K562 (cell line): ENCODE results near the gene ACAP2. TPM values are rescaled to one million over a fixed set of nuclear protein-coding genes. Genes with fewer than 3 reads are reported as not detected.
"Not testable (repeated sequence)": the region's sequence is repeated elsewhere in the genome, so short reads cannot be mapped to it uniquely, and the experiment has no call there.

Experiments used
- ATAC-seq: fragments of 200-7000 bp; cut with Tn5 transposase; 3 replicates; pipeline ENCODE4 v1.9.1; 2020; ENCODE audit warnings: moderate library complexity
- BruUV-seq: library from RNA; stranded (reverse); fragments of 400-500 nt; replicated peaks from 2 replicates; lab custom pipeline; 2021; lab: Mats Ljungman, UMichigan
- CTCF ChIA-PET: fragments of 300-600 bp; formaldehyde crosslinking; extraction: SDS; loops from one replicate; lab custom pipeline; 2021; ENCODE audit warnings: low intra/inter-chr PET ratio; lab: Yijun Ruan, JAX
- POLR2A ChIA-PET: fragments of 300-600, 350-650 bp; sonication (Branson Sonifier 250); formaldehyde crosslinking; extraction: SDS; loops from one replicate; lab custom pipeline; 2021; ENCODE audit warnings: antibody characterized with exemption, inconsistent platforms; lab: Yijun Ruan, JAX
- DNase-seq, 4 experiments: peaks; one replicate each; pipeline versions ENCODE4 v3.0.0 to v3.0.0-alpha.2; 2011 to 2018; ENCODE audit warnings: low spot score in 3 of 4, mixed read lengths in 3 of 4; ENCODE audit errors: extremely low read depth in 1 of 4
- FAIRE-seq: peaks from 2 replicates; lab custom pipeline; 2011; peaks lifted over from hg19 to GRCh38; lab: Jason Lieb, UNC
- H2AFZ ChIP-seq: 2 replicates; pipeline ENCODE4 v1.6.0; 2011; ENCODE audit warnings: low read depth, low read length, control low read depth, inconsistent platforms
- H3K27ac ChIP-seq: fragments of 200-600 bp; 3 replicates; pipeline ENCODE4 v1.8.0; 2011; ENCODE audit warnings: low read depth, mild to moderate bottlenecking, control low read depth, inconsistent platforms, low read length, moderate library complexity, mixed read lengths; ENCODE audit errors: extremely low read depth
- H3K27me3 ChIP-seq, 2 experiments: fragments of 300-600 bp in 1 of 2; 2 replicates in 1 of 2; 3 replicates in 1 of 2; pipeline versions ENCODE4 v1.6.0 to v1.8.0; 2011; ENCODE audit warnings: inconsistent platforms in 2 of 2, low read length in 2 of 2, mild to moderate bottlenecking in 1 of 2, mixed read lengths in 1 of 2, moderate library complexity in 1 of 2; ENCODE audit not compliant: control insufficient read depth in 2 of 2, insufficient read depth in 2 of 2
- H3K36me3 ChIP-seq: fragments of 300-600 bp; 3 replicates; pipeline ENCODE4 v1.8.0; 2011; ENCODE audit warnings: mild to moderate bottlenecking, low read length, inconsistent platforms; ENCODE audit not compliant: control insufficient read depth, insufficient read depth
- H3K4me1 ChIP-seq, 2 experiments: fragments of 200-600 bp in 1 of 2; replicated peaks in 1 of 2; 2 replicates in 1 of 2; 3 replicates in 1 of 2; pipeline versions ENCODE4 v1.5.1 to v1.8.0; 2011; ENCODE audit warnings: inconsistent platforms in 2 of 2, low read length in 2 of 2, mild to moderate bottlenecking in 1 of 2, mixed read lengths in 1 of 2, moderate library complexity in 1 of 2; ENCODE audit not compliant: control insufficient read depth in 2 of 2, insufficient read depth in 2 of 2
- H3K4me2 ChIP-seq: 2 replicates; pipeline ENCODE4 v1.6.1; 2011; ENCODE audit warnings: low read length, control low read depth, inconsistent platforms, mixed read lengths; ENCODE audit not compliant: insufficient read depth
- H3K4me3 ChIP-seq: fragments of 200-600 bp; sonication (generic), shearing (Covaris generic); 2 replicates; pipeline ENCODE4 v1.5.1; 2016; ENCODE audit warnings: control low read depth, inconsistent platforms
- H3K79me2 ChIP-seq: fragments of 200-600 bp; 3 replicates; pipeline ENCODE4 v1.8.0; 2011; ENCODE audit warnings: low read length, inconsistent platforms; ENCODE audit not compliant: control insufficient read depth, insufficient read depth
- H3K9ac ChIP-seq, 2 experiments: 2 replicates each; pipeline versions ENCODE4 v1.6.0 to v1.6.1; 2011; ENCODE audit warnings: low read depth in 2 of 2, low read length in 2 of 2, control low read depth in 1 of 2, inconsistent platforms in 1 of 2, mild to moderate bottlenecking in 1 of 2, mixed read lengths in 1 of 2; ENCODE audit not compliant: insufficient read depth in 1 of 2
- H3K9me1 ChIP-seq: one replicate; pipeline ENCODE4 v1.6.0; 2011; ENCODE audit warnings: inconsistent platforms, mild to moderate bottlenecking, low read length, moderate library complexity; ENCODE audit not compliant: control insufficient read depth, insufficient read depth
- H3K9me3 ChIP-seq: replicated peaks from 2 replicates; pipeline ENCODE4 v1.5.1; 2011; ENCODE audit warnings: low read depth, low read length, inconsistent platforms; ENCODE audit not compliant: control insufficient read depth, insufficient read depth
- H4K20me1 ChIP-seq: replicated peaks from 2 replicates; pipeline ENCODE4 v1.6.1; 2011; ENCODE audit warnings: low read length, inconsistent platforms, mixed read lengths; ENCODE audit not compliant: control insufficient read depth, insufficient read depth
- HNRNPH1 ChIP-seq: fragments of 200-400 bp; formaldehyde crosslinking; optimal IDR thresholded peaks from 2 replicates; pipeline ENCODE3; 2017; ENCODE audit warnings: low read depth, mild to moderate bottlenecking, low read length, moderate library complexity
- MIER1 ChIP-seq: fragments of 450-650 bp; IDR thresholded peaks from 2 replicates; pipeline ENCODE4 v1.6.1; 2016; ENCODE audit warnings: antibody characterized with exemption, mild to moderate bottlenecking, low read depth
- POLR2AphosphoS2 ChIP-seq: IDR thresholded peaks from 2 replicates; pipeline ENCODE4 v1.6.1; 2012; ENCODE audit warnings: low read length, improper control_type of control experiment
- WGBS: fragments of 100-300 bp; shearing (Covaris generic); methylation state at CpG from one replicate; pipeline ENCODE4 v1.1.6; 2016; ENCODE audit warnings: low coverage, mixed read lengths; ENCODE audit not compliant: insufficient coverage; ENCODE audit errors: missing lambda C conversion rate; 5-methylcytosine and 5-hydroxymethylcytosine counted together
- in situ Hi-C: fragments of 300-500 bp; cut with MboI; formaldehyde crosslinking; loops from 4 replicates; pipeline ENCODE4 v1.15.0; 2018; ENCODE audit warnings: inconsistent platforms, mixed read lengths
- intact Hi-C: fragments of 100-400 bp; cut with micrococcal nuclease; formaldehyde crosslinking; loops from 2 replicates; pipeline ENCODE4 v1.14.2; 2022
- polyA plus RNA-seq, 8 experiments: library from polyadenylated mRNA; depleted of rRNA in 4 of 8; stranded (reverse) in 5 of 8; unstranded in 3 of 8; fragments of >200 nt; fragmentation: Nextera tagmentation in 2 of 8; fragmentation: Illumina TruSeq in 1 of 8; extraction: Ambion mirVana in 2 of 8; extraction: Trizol in 1 of 8; gene quantifications; 2 replicates each; pipeline versions ENCODE4 v1.2.1 to v1.2.3, GENCODE V29; 2011 to 2014; ENCODE audit warnings: inconsistent platforms in 1 of 8, missing spikeins in 1 of 8
- total RNA-seq, 7 experiments: library from RNA; depleted of rRNA in 6 of 7; stranded (reverse); fragments of >200 nt in 6 of 7; fragmentation: Illumina TruSeq in 2 of 7; extraction: Trizol in 2 of 7; gene quantifications; 2 replicates each; pipeline versions ENCODE4 v1.2.1 to v1.2.3, GENCODE V29; 2011 to 2021; ENCODE audit warnings: low replicate concordance in 1 of 7
- TF ChIP-seq, protein P1 (sequence below), 3 experiments: IDR thresholded peaks in 2 of 3; conservative IDR thresholded peaks in 1 of 3; 2 replicates each; pipeline ENCODE4 v1.5.1; 2011 to 2012; ENCODE audit warnings: low read length in 3 of 3, mild to moderate bottlenecking in 3 of 3, control low read depth in 2 of 3, improper control_type of control experiment in 1 of 3, inconsistent platforms in 1 of 3, low read depth in 1 of 3, mixed read lengths in 1 of 3, moderate library complexity in 1 of 3; ENCODE audit not compliant: insufficient read depth in 2 of 3

ACAP2 gene
- total and polyA plus RNA-seq, 9 of the 15 experiments (the other 6 are each of a cell fraction or from before 2014, with no cell fraction given), result 10.6 to 52.7 (median 34.4) TPM

- Histone ChIP-seq H3K9me3 (no peaks in the 10 kb centered on the region), H3K27ac (no peak overlapping the region), H3K9me1 (no peaks in the 10 kb centered on the region)
- no peak for ATAC-seq
- TF ChIP-seq POLR2AphosphoS2 (no peak), MIER1 (no peak), HNRNPH1 (no peak)
- TF ChIP-seq, protein P1, sequence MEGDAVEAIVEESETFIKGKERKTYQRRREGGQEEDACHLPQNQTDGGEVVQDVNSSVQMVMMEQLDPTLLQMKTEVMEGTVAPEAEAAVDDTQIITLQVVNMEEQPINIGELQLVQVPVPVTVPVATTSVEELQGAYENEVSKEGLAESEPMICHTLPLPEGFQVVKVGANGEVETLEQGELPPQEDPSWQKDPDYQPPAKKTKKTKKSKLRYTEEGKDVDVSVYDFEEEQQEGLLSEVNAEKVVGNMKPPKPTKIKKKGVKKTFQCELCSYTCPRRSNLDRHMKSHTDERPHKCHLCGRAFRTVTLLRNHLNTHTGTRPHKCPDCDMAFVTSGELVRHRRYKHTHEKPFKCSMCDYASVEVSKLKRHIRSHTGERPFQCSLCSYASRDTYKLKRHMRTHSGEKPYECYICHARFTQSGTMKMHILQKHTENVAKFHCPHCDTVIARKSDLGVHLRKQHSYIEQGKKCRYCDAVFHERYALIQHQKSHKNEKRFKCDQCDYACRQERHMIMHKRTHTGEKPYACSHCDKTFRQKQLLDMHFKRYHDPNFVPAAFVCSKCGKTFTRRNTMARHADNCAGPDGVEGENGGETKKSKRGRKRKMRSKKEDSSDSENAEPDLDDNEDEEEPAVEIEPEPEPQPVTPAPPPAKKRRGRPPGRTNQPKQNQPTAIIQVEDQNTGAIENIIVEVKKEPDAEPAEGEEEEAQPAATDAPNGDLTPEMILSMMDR (IDR thresholded peaks at IDR 0.05 in 2 of 3, conservative IDR thresholded peaks at IDR 0.05 in 1 of 3; ENCODE audit: insufficient read depth in 2 of 3, low read depth in 1 of 3, low read length in 3 of 3), result no peak
- TF ChIP-seq, all 486 proteins: peak for 0
- 81% methylated on average over 2 of the region's 2 CpGs for WGBS
- FAIRE-seq (no peak), DNase-seq (no peak)
- H3K9ac ChIP-seq, result no peak overlapping the region
- H3K4me3 ChIP-seq, result no peak overlapping the region
- no TSS peak for BruUV-seq
- H3K4me1 ChIP-seq, result no peaks in the 10 kb centered on the region
- POLR2A ChIA-PET, result no interaction called here
- intact Hi-C loops, result no loop called here
- in situ Hi-C loops, result no loop called here
- CTCF ChIA-PET, result no interaction called here
- H4K20me1 ChIP-seq, result no peaks in the 10 kb centered on the region
- peaks cover 2% of the 10 kb centered on the region; the same call in 1 of the 3 replicates for H3K79me2 ChIP-seq
- no peaks in the 10 kb centered on the region for H3K27me3 ChIP-seq
- H3K4me2 ChIP-seq, result no peak overlapping the region
- peaks cover 3% of the 10 kb centered on the region; the same call in 1 of the 3 replicates for H3K36me3 ChIP-seq
- H2AFZ ChIP-seq, result no peak overlapping the region
Measured at GRCh38 chr3:195365371-195365770, 77.4 kb downstream of the ACAP2 start.

DNA sequence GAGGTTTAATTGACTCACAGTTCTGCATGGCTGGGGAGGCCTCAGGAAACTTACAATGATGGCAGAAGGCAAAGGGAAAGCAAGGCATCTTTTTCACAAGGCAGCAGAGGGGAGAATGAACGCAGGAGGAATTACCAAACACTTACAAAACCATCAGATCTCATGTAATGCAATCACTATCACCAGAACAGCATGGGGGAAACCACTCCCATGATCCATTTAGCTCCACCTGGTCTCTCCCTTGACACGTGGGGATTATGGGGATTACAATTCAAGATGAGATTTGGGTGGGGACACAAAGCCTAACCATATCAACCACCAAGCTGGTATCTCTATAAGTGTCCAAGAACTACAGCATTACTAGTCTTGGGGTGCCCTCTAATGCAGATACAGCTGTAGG is 85.0 kb downstream of the ACAP2 start:
- H3K9me1 ChIP-seq, H2AFZ ChIP-seq, H4K20me1 ChIP-seq, H3K27me3 ChIP-seq, BruUV-seq, H3K79me2 ChIP-seq, intact Hi-C loops, ATAC-seq, H3K9ac ChIP-seq, in situ Hi-C loops, H3K9me3 ChIP-seq, FAIRE-seq, H3K36me3 ChIP-seq, POLR2A ChIA-PET, H3K27ac ChIP-seq, H3K4me2 ChIP-seq, H3K4me1 ChIP-seq, DNase-seq, H3K4me3 ChIP-seq: not testable (repeated sequence)
- CTCF ChIA-PET, result interaction anchor here (0.7 kb wide), 1 partner anchor 82 kb away, joined by 4 read pairs; no protein-coding TSS in a partner anchor
- 29% methylated on average over 2 of the region's 2 CpGs for WGBS
